Choroid plexus epithelial cell (primary cell): ENCODE results near the gene RAB6A.
"Not testable (repeated sequence)": the region's sequence is repeated elsewhere in the genome, so short reads cannot be mapped to it uniquely, and the experiment has no call there.

Source experiments
- DNase-seq: peaks from one replicate; pipeline ENCODE4 v3.0.0-alpha.2; 2010; ENCODE audit warnings: low read depth
- H3K4me3 ChIP-seq: 2 replicates; pipeline ENCODE4 v1.5.1; 2011; ENCODE audit warnings: low read depth, mild to moderate bottlenecking, control low read depth, low read length, moderate library complexity
- CTCF ChIP-seq: conservative IDR thresholded peaks from 2 replicates; pipeline ENCODE4 v1.5.1; 2011; ENCODE audit warnings: low read depth, mild to moderate bottlenecking, control low read depth, inconsistent platforms, low read length, moderate library complexity

RAB6A gene

DNA sequence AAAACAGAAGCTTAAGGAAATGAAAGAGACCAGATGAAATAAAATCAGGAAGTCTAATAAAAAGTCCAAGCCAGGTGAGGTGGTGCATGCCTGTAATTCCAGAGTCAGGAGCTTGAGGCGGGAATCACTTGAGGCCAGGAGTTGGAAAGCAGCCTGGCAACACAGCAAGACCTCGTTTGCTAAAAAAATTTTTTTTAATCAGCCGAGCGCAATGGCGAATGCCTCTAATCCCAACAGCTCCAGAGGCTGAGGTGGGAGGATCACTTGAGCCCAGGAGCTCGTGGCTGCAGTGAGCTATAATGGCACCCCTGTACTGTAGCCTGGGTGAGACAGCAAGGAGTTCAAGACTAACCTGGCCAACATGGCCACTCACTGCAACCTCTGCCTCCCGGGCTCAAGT lies 8.0 kb downstream of the RAB6A start:
- DNase-seq = no peak
- no peak overlapping the region for H3K4me3 ChIP-seq
- TF ChIP-seq CTCF = no peak

DNA sequence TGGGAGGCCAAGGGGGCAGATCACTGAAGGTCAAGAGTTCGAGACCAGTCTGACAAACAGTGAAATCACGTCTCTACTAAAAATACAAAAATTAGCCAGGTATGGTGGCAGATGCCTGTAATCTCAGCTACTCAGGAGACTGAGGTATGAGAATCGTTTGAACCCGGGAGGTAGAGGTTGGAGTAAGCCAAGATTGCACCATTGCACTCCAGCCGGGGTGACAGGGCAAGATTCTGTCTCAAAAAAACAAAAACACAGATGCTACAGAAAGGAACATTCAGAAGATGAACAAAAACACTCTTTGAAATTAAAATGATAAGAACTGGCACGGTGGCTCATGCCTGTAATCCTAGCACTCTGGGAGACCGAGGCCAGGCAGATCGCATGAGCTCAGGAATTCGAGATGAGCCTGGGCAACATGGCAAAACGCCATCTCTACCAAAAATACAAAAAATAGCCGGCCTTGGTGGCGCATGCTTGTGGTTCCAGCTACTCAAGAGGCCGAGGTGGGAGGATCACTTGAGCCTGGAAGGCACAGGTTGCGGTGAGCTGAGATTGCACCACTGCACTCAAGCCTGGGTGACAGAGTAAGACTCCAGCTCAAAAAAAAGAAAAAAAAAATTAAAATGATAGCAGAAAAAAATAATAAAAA lies 8.5 kb downstream of the RAB6A start:
- no peak for TF ChIP-seq CTCF
- peak; percentile 53 for DNase-seq
- no peak overlapping the region for H3K4me3 ChIP-seq

- not testable (repeated sequence) for H3K4me3 ChIP-seq
Observed at GRCh38 chr11:73750862-73751261, 10.0 kb downstream of the RAB6A start.

GRCh38 chr11:73750228-73750627 lies 10.6 kb downstream of the RAB6A start:
- DNase-seq = no peak
- no peak overlapping the region for H3K4me3 ChIP-seq
- no peak for TF ChIP-seq CTCF

More at GRCh38 chr11:73750862-73751261, 10.0 kb downstream of the RAB6A start:
- DNase-seq = not testable (repeated sequence)

DNA sequence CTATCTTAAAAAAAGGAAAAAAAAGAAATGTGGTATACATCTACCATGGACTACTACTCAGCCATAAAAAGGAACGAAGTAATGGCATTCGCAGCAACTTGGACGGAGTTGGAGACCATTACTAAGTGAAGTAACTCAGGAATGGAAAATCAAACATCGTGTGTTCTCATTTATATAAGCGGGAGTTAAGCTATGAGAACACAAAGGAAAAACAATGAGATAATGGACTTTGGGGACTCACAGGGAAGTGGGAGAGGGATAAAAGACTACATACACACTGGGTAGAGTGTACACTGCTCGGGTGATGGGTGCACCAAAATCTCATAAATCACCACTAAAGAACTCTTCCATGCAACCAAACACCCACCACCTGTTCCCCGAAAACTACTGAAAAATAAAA lies 11.8 kb downstream of the RAB6A start:
- no peak overlapping the region for H3K4me3 ChIP-seq
- TF ChIP-seq CTCF = no peak
- DNase-seq = no peak

- H3K4me3 ChIP-seq = no peak overlapping the region
- DNase-seq = no peak
- TF ChIP-seq CTCF = no peak
Observed at GRCh38 chr11:73748300-73748699, 12.6 kb downstream of the RAB6A start.

DNA sequence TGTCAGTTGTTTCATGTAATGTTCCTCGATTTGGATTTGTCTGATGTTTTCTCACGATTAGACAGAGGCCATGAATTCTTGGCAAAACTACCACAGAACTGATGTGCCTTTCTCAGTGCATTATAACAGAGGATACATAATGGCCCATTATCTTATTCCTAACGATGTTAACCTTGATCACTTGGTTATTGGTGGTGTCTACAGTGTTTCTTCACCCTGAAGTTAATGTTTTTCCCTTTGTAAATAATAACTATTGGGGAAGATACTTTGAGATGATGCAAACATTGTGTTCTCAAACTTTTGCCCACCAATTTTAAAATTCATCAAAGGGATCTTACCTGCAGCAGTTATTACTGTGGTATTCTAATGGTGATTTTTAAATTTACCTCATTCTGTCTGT lies 13.1 kb downstream of the RAB6A start:
- DNase-seq = no peak
- no peak for TF ChIP-seq CTCF
- H3K4me3 ChIP-seq = no peak overlapping the region
